ENCODE results near the gene UNC45A.

DNA sequence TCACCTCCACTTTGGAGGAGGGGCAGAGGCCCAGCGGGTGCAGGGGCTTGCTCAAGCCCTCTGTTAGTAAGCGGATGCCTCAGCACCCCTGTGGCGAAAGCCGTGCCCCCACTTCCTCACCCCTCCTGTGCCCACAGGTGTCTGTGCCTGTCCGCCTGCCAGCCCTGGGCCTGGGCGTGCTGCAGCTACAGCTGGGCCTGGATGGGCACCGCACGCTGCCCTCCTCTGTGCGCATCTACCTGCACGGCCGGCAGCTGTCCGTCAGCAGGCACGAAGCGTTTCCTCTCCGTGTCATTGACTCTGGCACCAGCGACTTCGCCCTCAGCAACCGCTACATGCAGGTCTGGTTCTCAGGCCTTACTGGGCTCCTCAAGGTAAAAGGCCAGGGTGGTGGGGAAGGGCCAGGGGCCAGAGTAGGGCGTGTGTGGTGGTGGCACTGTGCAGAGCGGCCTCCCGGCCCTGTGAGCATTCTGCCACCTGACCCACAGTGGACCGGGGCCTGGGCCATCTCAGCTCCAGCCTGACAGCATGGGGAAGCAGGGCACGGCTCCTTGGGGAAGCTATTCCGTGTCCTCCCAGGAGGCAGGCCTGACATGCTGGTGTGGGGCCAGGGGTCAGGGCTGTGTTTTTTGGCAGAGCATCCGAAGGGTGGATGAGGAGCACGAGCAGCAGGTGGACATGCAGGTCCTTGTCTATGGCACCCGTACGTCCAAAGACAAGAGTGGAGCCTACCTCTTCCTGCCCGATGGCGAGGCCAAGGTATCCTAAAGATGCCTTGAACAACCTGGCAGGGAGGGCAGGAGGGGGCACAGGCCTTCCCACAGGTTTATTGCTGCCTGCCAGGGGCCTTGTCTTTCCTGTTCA lies 22.9 kb upstream of the UNC45A start:
- TF ChIP-seq, protein P1, sequence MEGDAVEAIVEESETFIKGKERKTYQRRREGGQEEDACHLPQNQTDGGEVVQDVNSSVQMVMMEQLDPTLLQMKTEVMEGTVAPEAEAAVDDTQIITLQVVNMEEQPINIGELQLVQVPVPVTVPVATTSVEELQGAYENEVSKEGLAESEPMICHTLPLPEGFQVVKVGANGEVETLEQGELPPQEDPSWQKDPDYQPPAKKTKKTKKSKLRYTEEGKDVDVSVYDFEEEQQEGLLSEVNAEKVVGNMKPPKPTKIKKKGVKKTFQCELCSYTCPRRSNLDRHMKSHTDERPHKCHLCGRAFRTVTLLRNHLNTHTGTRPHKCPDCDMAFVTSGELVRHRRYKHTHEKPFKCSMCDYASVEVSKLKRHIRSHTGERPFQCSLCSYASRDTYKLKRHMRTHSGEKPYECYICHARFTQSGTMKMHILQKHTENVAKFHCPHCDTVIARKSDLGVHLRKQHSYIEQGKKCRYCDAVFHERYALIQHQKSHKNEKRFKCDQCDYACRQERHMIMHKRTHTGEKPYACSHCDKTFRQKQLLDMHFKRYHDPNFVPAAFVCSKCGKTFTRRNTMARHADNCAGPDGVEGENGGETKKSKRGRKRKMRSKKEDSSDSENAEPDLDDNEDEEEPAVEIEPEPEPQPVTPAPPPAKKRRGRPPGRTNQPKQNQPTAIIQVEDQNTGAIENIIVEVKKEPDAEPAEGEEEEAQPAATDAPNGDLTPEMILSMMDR (conservative IDR thresholded peaks at IDR 0.05; ENCODE audit: low read depth, low read length) = no peak
- no peak for TF ChIP-seq EZH2phosphoT487 (IDR thresholded peaks at IDR 0.05; ENCODE audit: borderline replicate concordance, low read length)
